Iris pigment epithelial cell (primary cell): ENCODE results near the gene CCDC88C.

Source experiments
- DNase-seq: peaks from one replicate; pipeline ENCODE4 v3.0.0-alpha.2; 2011; ENCODE audit warnings: low read depth

Gene CCDC88C

DNA sequence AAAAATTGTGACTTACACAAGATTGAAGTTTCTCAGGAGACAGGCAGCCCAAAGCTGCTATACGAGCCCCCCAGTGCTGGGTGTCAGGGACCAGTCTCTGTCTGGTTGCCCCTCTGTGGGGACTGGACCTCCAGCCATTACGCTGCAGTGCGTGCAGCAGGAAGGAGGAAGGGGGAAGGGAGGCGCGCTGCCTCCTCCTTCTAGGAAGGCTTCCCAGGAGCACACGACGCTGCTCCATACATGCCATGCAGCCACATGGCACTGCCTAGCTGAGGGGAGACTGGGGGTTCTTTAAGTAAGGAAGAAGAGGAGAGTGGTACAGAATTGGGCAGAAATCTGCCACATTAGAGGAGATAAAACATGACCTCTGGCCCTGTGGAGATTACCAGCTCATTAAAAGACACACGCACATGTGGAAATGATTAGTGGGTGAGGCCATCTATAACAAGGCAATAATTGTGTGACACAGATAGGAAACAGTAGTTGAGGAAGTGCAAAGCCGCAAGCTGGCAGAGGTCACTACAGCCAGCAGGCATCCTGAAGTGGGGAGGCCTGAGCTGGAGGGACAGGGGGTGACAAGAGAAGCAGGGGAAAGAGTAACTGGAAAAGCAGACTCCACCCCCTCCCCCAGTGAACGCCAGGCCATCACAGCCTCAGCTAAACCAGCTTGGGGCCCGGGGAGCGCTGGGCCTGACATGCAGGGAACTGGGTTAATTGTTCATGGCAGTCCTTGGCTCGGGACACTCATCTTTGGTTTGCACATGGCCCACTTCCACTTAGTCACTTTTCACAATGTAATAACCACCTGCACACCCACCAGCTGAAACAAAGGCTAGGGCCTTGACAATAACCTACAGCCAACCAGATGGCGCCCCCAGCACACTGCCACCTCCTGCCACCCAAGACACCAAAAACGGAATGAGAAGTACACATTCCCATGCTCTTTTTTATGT, 39.6 kb downstream of the CCDC88C start:
- DNase-seq: no peak

DNA sequence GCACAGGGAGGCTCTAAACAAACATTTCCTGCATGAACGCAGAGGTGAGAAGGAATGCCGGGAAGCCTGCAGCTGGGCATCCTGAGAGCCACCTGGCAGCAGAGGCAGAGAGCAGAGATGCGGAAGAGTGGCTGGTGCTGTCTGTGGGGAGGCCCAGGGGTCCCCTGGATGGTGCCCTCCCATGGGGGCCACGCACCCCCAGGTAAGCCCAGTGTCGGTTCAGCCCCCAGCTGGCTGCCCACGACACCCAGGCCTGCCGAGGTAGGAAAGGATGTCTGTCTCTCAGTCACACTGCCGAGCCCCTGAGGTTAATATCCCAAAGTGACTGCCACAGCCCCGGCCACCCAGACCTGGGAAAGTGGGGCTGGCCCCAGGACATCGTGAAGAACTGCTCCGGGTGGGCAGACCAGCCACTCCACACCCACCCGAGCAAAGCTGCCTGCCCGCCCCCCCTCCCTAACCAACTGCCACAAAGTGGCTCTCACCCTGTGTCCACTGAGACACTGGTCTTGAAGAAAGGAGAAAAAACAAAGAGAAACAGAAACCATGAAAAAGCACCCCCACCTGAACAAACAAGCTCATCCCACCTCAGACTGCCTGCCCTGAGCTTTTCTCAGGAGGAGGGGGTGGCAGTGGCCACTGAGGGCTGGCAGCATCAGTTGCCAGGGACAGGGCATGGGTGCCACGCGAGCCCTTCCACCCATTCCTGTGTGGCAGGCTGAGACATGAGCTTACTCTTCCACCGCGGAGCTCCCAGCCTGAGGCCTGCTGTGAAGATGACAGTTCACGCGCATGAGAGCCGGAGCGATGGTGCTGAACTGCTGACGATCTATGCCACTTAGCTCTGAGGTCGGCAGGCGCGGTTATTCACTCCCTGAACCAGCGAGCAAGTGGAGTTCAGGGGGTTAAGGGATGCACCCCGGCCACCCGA, 40.8 kb downstream of the CCDC88C start:
- DNase-seq: no peak

DNA sequence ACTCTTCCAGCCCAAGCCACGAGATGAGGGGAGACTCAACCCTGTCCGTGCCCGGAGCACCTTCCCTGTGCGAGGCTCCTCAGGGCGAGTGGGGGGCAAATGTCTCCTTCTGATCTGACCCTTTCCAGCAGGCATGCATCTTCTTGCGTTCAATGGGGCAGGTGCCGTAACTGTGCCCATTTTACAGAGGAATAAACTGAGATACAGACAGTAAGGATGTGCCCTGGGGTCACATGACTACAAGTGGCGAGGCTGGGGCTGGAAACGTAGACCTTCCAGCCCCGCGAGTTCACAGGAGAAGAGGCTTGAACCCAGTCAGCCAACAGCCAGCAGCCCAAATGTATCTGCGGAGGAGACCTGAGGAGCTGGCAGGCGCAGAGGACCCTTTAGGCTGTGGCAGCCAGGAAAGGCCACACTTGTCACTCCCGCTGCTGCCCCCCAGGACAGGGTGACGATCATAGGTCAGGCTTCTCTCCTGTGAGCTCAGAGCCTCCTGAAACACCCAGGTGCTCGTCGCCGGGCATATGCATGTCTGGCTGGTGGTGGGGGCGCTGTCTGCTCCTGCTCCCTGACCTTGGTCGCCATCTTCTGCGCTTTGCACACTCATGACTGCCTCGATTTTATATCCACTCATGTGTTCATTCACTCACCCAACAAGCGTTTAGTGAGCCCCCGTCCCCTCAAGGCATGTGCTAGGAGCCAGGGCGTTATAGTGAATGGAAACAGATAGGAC, 41.7 kb downstream of the CCDC88C start:
- no peak for DNase-seq

DNA sequence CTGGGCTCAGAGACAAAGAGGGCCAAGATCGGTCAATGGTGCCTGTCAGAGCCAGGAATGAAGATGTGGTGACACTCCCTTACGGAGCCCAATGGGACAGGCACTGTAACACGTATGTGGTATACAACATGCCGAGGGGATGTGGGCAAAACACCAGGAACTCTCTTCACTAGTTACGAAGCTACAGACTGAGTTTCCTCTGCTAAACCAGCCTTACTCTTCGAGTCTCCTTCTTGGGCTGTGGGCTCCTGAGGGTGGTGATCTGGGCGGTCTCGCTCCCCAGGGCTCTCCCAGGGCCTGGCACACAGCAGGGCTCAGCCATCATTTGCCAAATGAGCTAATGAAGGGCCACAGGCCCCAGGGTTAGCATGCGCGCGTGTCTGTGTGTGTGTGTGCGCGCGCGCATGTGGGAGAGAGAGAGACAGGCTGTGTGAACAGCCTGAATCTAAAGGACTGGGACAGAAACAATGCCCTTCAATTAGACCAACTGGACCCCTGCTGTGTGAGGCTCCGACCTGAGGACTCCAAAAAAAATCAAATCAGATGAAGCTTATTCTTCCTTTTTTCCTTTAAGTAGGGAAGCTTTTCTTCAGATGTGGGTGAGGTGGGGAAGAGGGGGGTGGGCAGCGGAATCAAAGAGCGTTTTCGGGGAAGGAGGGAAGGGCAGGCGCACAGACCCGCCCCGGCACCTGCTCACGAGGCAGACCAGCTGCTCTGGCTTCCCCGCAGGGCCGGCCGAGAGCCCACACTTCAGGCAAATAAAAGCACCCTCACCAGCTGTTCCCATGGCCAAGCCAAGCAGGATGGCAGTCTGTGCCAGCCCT, 42.5 kb downstream of the CCDC88C start:
- no peak for DNase-seq

DNA sequence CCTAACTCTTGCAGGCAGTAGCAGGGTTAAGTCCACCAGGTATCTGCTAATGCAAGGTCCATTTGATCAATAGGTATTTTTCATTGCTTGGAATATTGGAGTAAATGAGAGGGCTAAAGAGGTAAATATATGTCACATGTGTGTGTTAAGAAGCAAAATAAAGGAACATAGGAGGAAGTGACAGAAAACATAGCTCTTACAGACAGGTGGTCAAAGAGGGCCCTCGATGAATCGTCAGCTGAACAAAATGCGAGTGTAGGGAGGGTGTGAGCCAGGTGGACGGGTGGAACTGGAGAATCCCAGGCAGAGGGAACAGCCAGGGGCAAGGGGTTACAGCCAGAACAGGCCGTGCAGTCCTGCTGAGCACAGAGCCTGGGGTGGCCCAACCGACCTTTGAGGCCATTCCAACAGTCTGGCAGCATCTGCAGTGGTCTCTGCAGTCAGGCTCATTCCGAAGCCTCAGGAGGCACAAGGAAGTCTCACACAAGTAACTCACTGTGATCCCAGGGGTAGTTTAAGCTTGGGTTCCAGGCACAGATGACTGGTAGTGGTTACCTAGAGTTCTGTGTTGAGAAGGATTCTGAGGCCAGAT, 43.2 kb downstream of the CCDC88C start:
- peak; percentile 31 for DNase-seq

DNA sequence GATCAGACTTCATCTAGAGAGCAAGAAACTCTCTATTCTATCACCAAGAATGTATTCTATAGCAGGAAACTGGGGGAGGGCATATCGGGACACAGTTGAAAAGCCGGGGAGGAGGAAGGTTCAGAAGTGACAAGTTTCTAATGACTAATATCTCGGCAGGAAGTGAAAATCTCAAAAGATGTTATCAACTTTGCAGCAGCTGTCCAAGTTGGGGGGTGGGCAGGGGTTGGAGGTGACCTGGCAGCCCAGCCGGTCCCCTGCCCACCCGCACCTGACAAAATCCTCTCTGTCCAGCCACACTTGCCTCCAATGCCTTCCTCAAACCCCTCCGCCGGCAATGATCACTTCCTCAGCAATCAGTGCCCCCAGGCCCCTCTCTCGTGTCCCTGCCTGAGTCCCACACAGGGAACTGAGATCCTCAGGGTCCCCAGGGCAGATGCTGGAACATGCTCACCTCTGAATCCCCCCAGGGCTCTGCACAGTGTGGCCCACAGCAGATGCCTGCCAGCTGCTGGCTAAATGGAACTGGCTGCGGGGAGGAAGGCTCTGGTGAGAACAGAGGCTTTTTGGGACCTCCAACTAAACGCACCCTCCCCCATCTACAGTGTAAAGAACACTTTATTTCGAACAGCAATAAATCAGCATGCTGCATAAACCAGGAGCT, 43.9 kb downstream of the CCDC88C start:
- no peak for DNase-seq

DNA sequence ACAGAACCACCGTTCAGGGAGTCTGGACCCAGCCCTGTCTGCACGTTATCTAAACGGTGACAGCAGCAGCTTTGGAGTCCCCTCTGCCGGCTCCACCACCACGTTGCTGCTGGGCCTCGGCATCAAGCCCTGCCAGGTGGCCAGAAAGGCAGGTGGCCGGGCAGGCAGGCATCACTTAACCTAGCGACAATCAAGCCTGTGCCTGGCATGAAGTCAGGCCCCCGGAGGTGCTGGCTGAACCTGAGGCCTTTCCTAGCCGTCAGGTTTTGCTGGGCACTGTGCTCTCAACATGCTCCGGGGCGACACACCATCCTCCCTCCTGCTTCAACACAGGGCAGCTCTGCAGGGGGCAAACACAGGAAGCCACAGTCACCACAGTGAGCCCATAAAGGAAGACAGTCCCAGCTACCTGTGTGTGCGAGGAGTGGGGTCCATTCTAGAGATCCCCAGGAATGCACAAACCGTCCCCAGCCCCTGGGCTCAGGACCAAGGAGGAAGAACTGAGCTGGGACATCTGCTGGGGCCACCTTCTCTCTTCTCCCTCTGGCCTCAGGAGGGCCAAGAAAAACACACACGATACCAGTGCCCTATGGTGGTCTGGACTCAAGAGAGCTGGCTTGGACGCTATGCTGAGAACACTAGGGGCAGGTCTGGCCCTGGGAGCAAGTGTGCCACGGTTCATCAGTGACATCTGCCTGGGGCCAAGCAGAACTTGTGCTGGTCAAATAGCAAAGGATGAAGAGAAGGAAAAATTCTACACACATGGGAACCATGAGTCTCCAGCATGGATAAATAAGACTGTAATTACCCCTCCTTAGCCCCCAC, 44.7 kb downstream of the CCDC88C start:
- no peak for DNase-seq

DNA sequence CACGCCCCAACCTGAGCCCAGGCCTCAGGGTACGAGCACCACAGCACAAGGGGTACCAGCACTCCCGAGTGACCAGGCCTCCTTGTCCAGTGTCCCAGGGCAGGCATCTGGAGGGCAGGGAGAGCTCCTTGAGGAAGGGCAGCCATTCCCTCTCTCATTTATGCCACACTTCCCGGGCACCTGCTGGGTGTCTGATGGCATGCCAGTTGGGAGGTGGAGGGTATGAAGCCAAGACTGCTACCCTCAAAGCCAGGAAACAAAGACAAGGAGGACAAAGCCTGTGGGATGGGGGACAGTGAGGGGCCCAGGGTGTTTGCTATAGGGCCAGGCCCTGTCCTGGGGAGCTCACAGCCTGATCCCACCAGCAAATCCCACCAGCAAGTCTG, 45.6 kb downstream of the CCDC88C start:
- DNase-seq: no peak

DNA sequence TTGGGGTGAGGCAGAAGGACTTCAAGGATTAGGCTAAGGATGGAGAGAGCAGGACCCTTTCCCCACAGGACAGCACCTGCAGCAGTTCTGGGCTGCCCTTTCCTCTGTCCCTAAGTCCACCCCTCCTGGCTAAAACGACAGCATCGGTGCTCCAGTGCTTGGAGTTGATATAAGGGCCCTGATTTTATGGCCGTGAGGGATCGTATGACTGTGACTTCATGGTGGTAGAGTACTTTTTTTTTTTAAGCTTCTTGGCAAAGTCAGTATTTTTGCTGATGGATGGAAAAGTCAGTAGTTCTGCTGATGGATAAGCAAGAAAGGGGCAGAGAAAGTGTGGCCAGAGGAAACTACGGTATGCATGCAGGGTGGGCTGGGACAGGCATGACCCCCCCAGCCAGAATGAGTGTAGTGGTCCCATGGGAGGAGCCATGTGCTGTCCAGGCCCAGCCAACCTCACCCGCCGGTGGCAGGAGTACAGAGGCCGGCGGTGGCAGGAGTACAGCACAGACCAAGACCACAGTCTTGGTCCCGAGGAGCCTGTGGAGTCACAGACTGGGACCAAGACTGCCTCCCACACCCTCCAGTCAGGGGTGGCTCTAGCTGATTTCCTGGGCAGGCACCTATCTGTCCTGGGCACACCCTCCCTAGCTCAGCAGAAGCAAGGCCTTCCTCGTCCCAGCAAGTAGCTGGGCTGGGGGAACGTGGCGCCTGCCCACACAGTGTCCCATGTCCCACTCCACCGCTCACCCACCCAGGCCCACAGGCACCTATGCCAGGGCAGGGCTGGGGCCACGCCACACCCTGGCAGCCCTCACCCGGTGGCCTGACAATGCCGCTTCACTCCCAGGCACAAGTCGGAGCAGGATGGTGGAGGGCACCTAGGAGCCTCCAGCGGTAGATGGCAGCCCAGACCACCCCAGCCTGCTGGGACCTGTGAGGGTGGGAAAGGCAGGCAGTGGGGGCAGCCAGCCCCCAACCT, 46.3 kb downstream of the CCDC88C start:
- no peak for DNase-seq

DNA sequence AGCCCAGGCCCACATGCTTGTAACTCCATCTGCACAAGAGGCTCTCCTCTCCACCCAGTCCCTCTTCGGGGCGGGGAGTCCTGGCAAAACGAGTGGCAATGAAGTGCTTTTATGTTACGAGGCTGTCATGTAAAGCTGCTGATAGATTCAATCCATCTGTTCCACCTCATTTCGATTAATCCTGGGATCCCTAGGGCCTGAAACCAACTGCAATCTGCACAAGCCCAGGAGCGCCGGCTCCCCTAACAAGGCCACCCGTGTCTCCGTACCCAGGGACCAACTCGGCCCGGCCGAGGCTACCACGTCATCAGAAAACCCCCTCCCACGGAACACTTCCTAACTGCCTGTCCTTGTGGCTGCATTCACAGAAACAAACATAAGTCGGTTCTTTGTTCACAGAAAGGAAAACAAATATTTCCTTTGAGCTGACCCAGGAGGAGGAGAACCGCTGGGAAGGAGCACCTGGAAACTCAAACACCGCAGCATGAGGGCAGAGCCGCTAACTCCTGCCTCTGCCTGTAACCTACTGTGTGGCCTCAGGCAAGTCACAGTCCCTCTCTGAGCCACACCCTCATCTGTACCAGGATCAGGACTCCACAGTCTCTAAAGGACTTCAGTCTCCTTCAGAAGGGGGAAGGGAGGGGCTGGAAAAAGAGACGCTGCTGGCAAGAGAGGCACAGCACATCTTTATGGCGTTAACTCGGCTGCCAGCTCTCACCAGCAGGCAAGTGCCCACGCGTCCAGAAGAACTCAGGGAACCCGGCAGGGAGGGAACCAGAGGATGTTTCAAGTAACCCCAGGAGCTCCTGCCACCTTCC, 47.8 kb downstream of the CCDC88C start:
- DNase-seq: no peak

DNA sequence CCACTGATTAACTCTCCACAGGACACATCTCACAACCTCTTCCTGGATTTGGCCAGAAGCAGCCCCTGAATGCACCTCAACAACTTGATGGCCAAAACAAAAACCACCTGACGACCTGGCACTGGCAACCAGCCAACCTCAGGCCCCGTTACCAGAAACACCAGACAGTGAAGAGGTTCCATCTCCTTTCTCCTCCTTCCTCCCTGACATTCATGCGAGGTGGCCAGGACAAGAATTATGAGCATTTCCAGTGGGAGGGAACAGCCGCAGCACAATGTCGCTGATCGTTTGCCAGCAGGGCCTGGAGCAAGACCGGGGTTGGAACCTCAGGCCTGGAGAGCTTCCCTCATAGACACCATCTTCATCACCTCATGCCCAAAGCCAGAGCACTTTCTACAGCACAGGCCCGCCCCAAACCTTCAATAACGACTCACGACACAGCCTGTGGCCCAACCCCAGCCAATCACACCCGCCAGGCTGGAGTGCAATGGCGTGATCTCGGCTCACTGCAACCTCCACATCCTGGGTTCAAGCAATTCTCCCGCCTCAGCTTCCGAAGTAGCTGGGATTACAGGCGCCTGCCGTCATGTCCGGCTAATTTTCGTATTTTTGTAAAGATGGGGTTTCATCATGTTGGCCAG, 48.7 kb downstream of the CCDC88C start:
- no peak for DNase-seq

DNA sequence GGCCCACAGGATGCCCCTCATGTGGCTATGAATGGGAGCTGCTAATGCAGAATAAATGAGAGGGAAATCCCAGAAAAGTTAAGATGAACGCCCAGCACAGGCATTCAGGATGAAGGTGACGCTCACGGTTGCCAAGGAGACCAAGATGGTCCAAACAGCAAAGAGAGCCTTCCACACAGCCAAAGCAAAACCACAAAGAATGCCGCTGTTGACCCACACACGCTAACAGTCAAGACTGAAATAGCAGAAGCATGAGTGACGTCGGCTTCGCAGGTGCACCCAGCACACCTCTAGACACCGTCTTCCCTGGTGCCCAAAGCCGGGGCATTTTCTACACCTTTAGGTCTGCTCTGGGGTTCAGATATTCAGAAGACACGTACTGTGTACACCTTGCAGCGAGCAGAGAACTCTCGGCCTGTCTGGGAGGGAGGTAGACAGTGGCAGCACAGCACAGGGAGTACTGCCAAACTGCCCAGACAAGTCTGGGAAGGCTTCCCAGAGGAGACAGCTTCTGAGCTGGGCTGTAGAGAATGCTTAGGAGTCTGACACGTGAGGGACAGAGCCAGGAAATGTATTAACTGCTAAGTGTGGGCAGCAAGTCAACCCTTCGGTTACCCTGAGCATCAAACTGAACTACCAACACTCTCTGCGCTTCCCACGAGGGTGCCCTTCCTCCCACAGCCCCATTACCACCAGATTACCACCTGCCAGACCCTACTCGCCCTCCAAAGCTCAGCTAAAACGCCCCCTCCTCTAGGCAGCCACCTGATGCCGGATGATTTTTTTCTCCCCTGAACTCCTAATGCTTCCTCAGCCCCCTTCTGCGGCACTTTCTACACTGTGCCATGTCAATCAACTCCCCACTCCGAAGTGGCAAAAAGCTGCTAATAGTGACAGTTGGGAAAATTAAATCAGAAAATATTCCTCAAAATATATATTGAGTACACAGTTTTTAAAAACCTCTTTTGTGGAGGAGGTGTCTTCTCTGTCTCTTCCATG, 50.1 kb downstream of the CCDC88C start:
- DNase-seq: peak; percentile 81

DNA sequence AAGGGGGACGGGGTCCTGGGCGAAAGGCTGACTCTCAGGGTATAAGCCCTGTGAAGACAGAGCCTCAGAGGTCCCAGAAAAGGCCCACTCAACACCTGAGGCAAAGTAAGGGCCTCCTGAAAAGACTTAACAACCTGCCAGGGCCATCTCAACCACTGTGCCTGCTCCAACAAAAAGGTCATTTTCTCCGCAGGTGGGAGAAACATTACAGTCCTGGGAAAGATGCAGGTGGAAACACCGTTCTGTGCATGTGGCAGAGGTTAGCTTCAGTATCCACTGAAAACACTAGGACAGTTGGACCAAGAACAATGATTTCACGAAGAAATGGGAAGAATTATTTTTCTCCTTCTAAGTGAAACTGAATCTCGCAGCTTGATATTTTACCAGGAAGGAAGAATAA, 50.9 kb downstream of the CCDC88C start:
- no peak for DNase-seq

DNA sequence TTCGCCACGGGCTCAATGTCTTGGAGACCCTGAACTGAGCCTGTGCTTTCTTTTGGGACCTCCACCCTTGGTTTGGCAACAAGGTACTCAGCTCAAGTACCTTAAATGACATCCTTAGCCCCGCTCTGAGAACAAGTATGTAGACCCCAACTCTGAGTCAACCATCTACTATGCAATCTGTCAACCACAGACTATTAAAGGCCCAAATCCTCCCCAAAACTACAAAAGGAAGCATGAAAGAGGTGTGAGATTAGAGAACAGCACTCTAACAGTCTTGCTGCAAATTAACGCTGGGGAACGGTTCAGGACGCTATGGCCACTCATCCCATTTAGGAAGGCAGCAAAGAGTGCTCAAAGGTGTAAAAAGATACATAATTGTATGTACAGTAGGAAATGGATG, 52.1 kb downstream of the CCDC88C start:
- DNase-seq: no peak

DNA sequence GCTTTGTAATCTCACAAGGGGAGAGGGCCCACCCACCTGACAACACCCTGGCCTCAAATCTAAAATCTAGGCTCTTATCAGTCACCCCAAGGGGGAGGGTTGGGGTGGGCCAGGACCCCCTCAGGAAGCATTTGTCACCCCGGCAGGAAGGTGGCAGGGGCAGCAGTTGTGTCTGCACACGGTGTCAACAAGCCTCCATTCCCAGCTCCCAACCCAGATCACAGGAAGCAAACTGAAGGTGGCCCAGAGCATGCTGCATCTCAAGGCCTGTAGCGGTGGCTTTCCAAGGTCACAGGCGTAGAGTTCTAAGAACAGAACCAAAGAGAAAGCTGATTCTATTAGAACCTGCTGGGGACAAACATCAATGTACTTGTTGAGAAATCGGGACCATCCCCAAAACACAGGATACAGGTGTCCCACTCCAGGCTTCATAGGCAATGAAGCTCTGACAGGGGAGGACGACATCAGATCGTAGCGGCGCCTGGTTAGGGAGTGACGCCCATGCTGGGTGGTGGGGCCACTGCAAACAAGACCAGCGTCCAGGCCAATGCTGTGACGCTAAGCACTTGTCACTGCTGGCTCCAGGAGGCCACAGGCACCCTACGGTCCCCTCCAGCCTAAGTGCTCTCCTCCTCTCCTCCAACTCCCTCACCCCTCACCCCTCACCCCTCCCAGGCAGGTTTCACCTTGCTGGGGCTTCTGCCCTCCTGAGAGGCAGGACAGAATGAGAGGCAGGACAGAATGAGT, 52.9 kb downstream of the CCDC88C start:
- no peak for DNase-seq
